Mesenchymal stem cell (in vitro differentiated cells and primary cell): ENCODE results near the gene MOV10L1.

Experiments
- DNase-seq: peaks from one replicate; pipeline ENCODE4 v3.0.0-alpha.2; 2013
- H2AFZ ChIP-seq: one replicate; pipeline ENCODE4 v1.6.1; 2013; ENCODE audit warnings: low read depth, mild to moderate bottlenecking, control low read depth, inconsistent platforms, low read length, moderate library complexity
- H2AK5ac ChIP-seq: 2 replicates; pipeline ENCODE4 v1.6.1; 2013; ENCODE audit warnings: low read length, moderate library complexity, mild to moderate bottlenecking, inconsistent platforms; ENCODE audit not compliant: severe bottlenecking
- H2BK120ac ChIP-seq: one replicate; pipeline ENCODE4 v1.6.1; 2013; ENCODE audit warnings: low read depth, mild to moderate bottlenecking, inconsistent platforms, low read length, moderate library complexity
- H2BK12ac ChIP-seq, 2 experiments: one replicate each; pipeline ENCODE4 v1.6.1; 2013; ENCODE audit warnings: inconsistent platforms in 2 of 2, low read length in 2 of 2, mild to moderate bottlenecking in 2 of 2, moderate library complexity in 2 of 2, control low read depth in 1 of 2
- H2BK15ac ChIP-seq: one replicate; pipeline ENCODE4 v1.6.1; 2013; ENCODE audit warnings: mild to moderate bottlenecking, low read depth, inconsistent platforms; ENCODE audit not compliant: poor library complexity, severe bottlenecking
- H2BK5ac ChIP-seq: 2 replicates; pipeline ENCODE4 v1.6.1; 2013; ENCODE audit warnings: low read depth, mild to moderate bottlenecking, low read length, control low read depth, inconsistent platforms; ENCODE audit not compliant: poor library complexity, severe bottlenecking
- H3K14ac ChIP-seq, 2 experiments: one replicate each; pipeline ENCODE4 v1.6.1; 2013; ENCODE audit warnings: inconsistent platforms in 2 of 2, low read length in 2 of 2, control low read depth in 1 of 2, mild to moderate bottlenecking in 1 of 2, moderate library complexity in 1 of 2
- H3K18ac ChIP-seq, 2 experiments: one replicate each; pipeline ENCODE4 v1.6.1; 2013; ENCODE audit warnings: inconsistent platforms in 2 of 2, low read length in 2 of 2, control low read depth in 1 of 2, low read depth in 1 of 2, mild to moderate bottlenecking in 1 of 2
- H3K23ac ChIP-seq, 2 experiments: one replicate each; pipeline ENCODE4 v1.6.1; 2013; ENCODE audit warnings: inconsistent platforms in 2 of 2, low read length in 2 of 2, mild to moderate bottlenecking in 2 of 2, moderate library complexity in 2 of 2, control low read depth in 1 of 2
- H3K27ac ChIP-seq: 2 replicates; pipeline ENCODE4 v1.5.1; 2013; ENCODE audit warnings: mild to moderate bottlenecking, moderate library complexity, low read length, control low read depth, inconsistent platforms; ENCODE audit not compliant: poor library complexity, severe bottlenecking
- H3K27me3 ChIP-seq, 2 experiments: 2 replicates each; pipeline versions ENCODE4 v1.6.1 to v1.7.0; 2013; ENCODE audit warnings: low read length in 2 of 2, mild to moderate bottlenecking in 2 of 2, moderate library complexity in 2 of 2, control low read depth in 1 of 2, inconsistent platforms in 1 of 2; ENCODE audit not compliant: control insufficient read depth in 1 of 2, insufficient read depth in 1 of 2
- H3K36me3 ChIP-seq, 2 experiments: 2 replicates each; pipeline versions ENCODE4 v1.6.1 to v1.7.0; 2013; ENCODE audit warnings: low read length in 2 of 2, control low read depth in 1 of 2, inconsistent platforms in 1 of 2, low read depth in 1 of 2, mild to moderate bottlenecking in 1 of 2; ENCODE audit not compliant: insufficient read depth in 2 of 2, control insufficient read depth in 1 of 2
- H3K4ac ChIP-seq, 2 experiments: one replicate each; pipeline ENCODE4 v1.6.1; 2013; ENCODE audit warnings: inconsistent platforms in 2 of 2, low read length in 2 of 2, mild to moderate bottlenecking in 2 of 2, moderate library complexity in 2 of 2, control low read depth in 1 of 2, low read depth in 1 of 2
- H3K4me1 ChIP-seq: 2 replicates; pipeline ENCODE4 v1.6.1; 2013; ENCODE audit warnings: low read depth, low read length, control low read depth; ENCODE audit not compliant: control insufficient read depth, insufficient read depth
- H3K4me2 ChIP-seq: 2 replicates; pipeline ENCODE4 v1.6.1; 2013; ENCODE audit warnings: low read length, mild to moderate bottlenecking, inconsistent platforms; ENCODE audit not compliant: poor library complexity, severe bottlenecking
- H3K4me3 ChIP-seq, 2 experiments: 2 replicates each; pipeline versions ENCODE4 v1.5.1 to v1.7.0; 2013; ENCODE audit warnings: low read length in 2 of 2, mild to moderate bottlenecking in 2 of 2, control low read depth in 1 of 2, low read depth in 1 of 2; ENCODE audit not compliant: insufficient read depth in 1 of 2
- H3K79me1 ChIP-seq: replicated peaks from 2 replicates; pipeline ENCODE4 v1.6.1; 2013; ENCODE audit warnings: mild to moderate bottlenecking, control low read depth, low read length, inconsistent platforms; ENCODE audit not compliant: poor library complexity, severe bottlenecking
- H3K9ac ChIP-seq: 2 replicates; pipeline ENCODE4 v1.7.0; 2013; ENCODE audit warnings: mild to moderate bottlenecking, low read length, moderate library complexity
- H3K9me3 ChIP-seq: 2 replicates; pipeline ENCODE4 v1.7.0; 2013; ENCODE audit warnings: mild to moderate bottlenecking, low read length; ENCODE audit not compliant: control insufficient read depth
- H4K8ac ChIP-seq: one replicate; pipeline ENCODE4 v1.6.1; 2013; ENCODE audit warnings: inconsistent platforms, mild to moderate bottlenecking, low read length, moderate library complexity
- H4K91ac ChIP-seq: one replicate; pipeline ENCODE4 v1.6.1; 2013; ENCODE audit warnings: mild to moderate bottlenecking, low read length, inconsistent platforms
- WGBS: methylation state at CpG from one replicate; pipeline ENCODE4 v1.1.7; 2013; ENCODE audit warnings: mixed read lengths; 5-methylcytosine and 5-hydroxymethylcytosine counted together

MOV10L1 gene

GRCh38 chr22:50153756-50154140, 63.9 kb downstream of the MOV10L1 start:
- Histone ChIP-seq H3K4me3 (no peak overlapping the region), H3K18ac (no peak overlapping the region), H3K4ac (no peak overlapping the region), H2AK5ac (no peak overlapping the region), H3K27ac (no peak overlapping the region), H2BK12ac (no peak overlapping the region), H2AFZ (no peak overlapping the region), H3K4me1 (peaks cover 9% of the 10 kb centered on the region), H2BK15ac (no peak overlapping the region), H3K9ac (no peak overlapping the region), H3K79me1 (no peaks in the 10 kb centered on the region), H3K27me3 (peaks cover 36 to 46% of the 10 kb centered on the region in 2 experiments), H3K23ac (no peak overlapping the region), H3K14ac (no peak overlapping the region), H3K36me3 (peaks cover 0 to 3% of the 10 kb centered on the region in 2 experiments), H2BK5ac (no peak overlapping the region), H4K8ac (no peak overlapping the region), H3K4me2 (no peak overlapping the region), H2BK120ac (no peak overlapping the region), H4K91ac (no peak overlapping the region), H3K9me3 (no peaks in the 10 kb centered on the region)
- no peak for DNase-seq
- WGBS = 94% methylated on average over 7 of the region's 7 CpGs

- Histone ChIP-seq H3K4me2 (no peak overlapping the region), H3K79me1 (no peaks in the 10 kb centered on the region), H2BK5ac (no peak overlapping the region), H3K4me3 (peak overlapping the region in 1 of 2 experiments; percentile 16), H2BK12ac (no peak overlapping the region), H3K27ac (no peak overlapping the region), H4K91ac (no peak overlapping the region), H2BK120ac (no peak overlapping the region), H3K9me3 (no peaks in the 10 kb centered on the region), H3K18ac (no peak overlapping the region), H2AFZ (no peak overlapping the region), H4K8ac (no peak overlapping the region), H3K23ac (no peak overlapping the region), H3K4ac (no peak overlapping the region), H3K4me1 (no peaks in the 10 kb centered on the region), H2AK5ac (no peak overlapping the region), H3K36me3 (peaks cover 0 to 7% of the 10 kb centered on the region in 2 experiments), H2BK15ac (no peak overlapping the region), H3K9ac (no peak overlapping the region), H3K14ac (no peak overlapping the region), H3K27me3 (peaks cover 39 to 66% of the 10 kb centered on the region in 2 experiments)
- DNase-seq = no peak
- 88% methylated on average over 21 of the region's 21 CpGs for WGBS
Measured at GRCh38 chr22:50157709-50158375, 68.0 kb downstream of the MOV10L1 start.

DNA sequence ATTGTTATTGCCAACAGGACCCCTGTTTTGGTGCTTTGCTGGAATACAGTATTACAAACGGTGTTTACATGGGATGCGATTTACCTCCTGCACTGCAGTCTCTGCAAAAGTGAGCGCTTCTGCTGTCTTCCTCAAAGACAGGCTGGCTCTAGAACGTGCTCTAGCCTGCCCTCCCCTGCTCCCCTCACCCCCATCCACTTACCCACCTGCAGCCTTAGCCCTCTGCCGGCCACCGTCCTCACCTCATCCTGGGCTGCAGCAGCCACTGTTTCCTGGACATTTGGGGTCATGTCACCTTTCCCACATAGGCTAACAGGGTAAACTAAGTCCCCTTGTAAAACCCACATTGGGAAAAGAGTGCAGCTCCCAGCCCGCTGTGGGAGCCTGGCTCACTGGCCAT, 71.1 kb downstream of the MOV10L1 start:
- Histone ChIP-seq H4K8ac (no peak overlapping the region), H2BK12ac (no peak overlapping the region), H3K4me1 (no peaks in the 10 kb centered on the region), H3K18ac (no peak overlapping the region), H3K9me3 (no peaks in the 10 kb centered on the region), H2AFZ (no peak overlapping the region), H3K79me1 (no peaks in the 10 kb centered on the region), H2AK5ac (no peak overlapping the region), H3K36me3 (peaks cover 0 to 7% of the 10 kb centered on the region in 2 experiments), H2BK120ac (no peak overlapping the region), H3K27me3 (peaks cover 35 to 64% of the 10 kb centered on the region in 2 experiments), H3K27ac (no peak overlapping the region), H3K23ac (no peak overlapping the region), H3K9ac (no peak overlapping the region), H3K4me2 (no peak overlapping the region), H3K4ac (no peak overlapping the region), H2BK15ac (no peak overlapping the region), H4K91ac (no peak overlapping the region), H2BK5ac (no peak overlapping the region), H3K4me3 (no peak overlapping the region), H3K14ac (no peak overlapping the region)
- no peak for DNase-seq
- WGBS = 85% methylated on average over 7 of the region's 7 CpGs

DNA sequence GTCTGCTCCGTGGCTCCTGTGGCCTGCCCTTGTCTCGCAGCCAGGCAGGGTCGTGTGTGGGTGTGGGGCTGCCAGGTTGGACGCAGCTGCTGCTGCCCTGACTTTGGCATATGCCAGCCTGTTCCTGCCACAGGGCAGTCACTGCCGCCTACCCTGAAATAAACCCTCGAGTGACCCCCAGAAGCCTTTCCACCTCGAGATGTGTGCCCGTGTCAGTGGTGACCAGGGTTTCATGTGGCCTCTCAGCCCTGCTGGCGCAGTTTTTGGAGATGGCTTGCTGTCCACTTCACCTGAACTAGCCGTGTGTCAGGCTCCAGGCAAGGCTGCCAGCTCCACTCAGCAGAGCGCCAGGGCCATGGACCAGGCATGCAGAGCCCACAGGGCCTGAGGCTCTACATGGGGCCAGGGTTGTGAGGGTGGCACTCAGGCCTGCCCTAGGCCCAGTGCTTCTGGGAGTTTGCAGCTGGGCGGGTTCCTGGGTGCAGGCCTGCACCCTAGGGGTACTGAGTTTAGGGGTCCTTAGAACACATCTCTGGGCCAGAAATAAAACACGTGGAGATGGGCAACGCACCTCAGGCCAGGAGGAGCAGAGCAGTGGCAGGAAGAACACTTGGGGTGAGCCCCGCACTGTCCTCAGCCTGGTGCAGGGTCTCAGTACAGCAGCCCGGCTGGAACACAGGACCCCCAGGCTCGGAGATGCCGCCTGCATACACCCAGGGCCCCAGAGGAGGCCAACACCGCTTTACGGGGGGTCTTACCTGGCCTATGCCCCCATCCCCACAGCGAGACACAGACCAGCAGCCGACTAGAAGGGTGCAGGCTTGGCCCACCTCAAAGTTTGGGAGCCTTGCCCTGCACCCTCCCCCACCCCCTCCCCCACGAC, 71.9 kb downstream of the MOV10L1 start:
- Histone ChIP-seq H3K14ac (peak overlapping the region in 1 of 2 experiments; percentile 68), H2BK5ac (no peak overlapping the region), H4K91ac (no peak overlapping the region), H3K23ac (no peak overlapping the region), H3K27me3 (peaks cover 35 to 60% of the 10 kb centered on the region in 2 experiments), H3K4ac (no peak overlapping the region), H2AFZ (no peak overlapping the region), H2BK12ac (no peak overlapping the region), H3K18ac (no peak overlapping the region), H3K4me3 (no peak overlapping the region), H3K79me1 (no peaks in the 10 kb centered on the region), H4K8ac (no peak overlapping the region), H3K9ac (no peak overlapping the region), H3K36me3 (peaks cover 0 to 7% of the 10 kb centered on the region in 2 experiments), H3K27ac (no peak overlapping the region), H3K4me1 (no peaks in the 10 kb centered on the region), H2BK15ac (no peak overlapping the region), H2AK5ac (no peak overlapping the region), H3K4me2 (no peak overlapping the region), H2BK120ac (no peak overlapping the region), H3K9me3 (no peaks in the 10 kb centered on the region)
- no peak for DNase-seq
- WGBS = 88% methylated on average over 23 of the region's 23 CpGs
